ENCODE measurements around the gene DNHD1. TPM values are rescaled to one million over a fixed set of nuclear protein-coding genes. Genes with fewer than 3 reads are reported as not detected.

The DNHD1 gene
- total and polyA plus RNA-seq, 9 of the 15 experiments (the other 6 are each of a cell fraction or from before 2014, with no cell fraction given): 0.82 to 9.7 (median 3.8) TPM

- TF ChIP-seq KAT8 (IDR thresholded peaks at IDR 0.05; ENCODE audit: low read depth): no peak
- TF ChIP-seq THRB (CRISPR knock-in tag; conservative IDR thresholded peaks at IDR 0.05): no peak
- TF ChIP-seq CAMTA2 (CRISPR knock-in tag; conservative IDR thresholded peaks at IDR 0.05): no peak
- TF ChIP-seq ZNF318 (IDR thresholded peaks at IDR 0.05; ENCODE audit: borderline replicate concordance in 1 of 2, low read depth in 1 of 2): no peak
- peak; percentile 72 for TF ChIP-seq POLR2H (tag; IDR thresholded peaks at IDR 0.05; ENCODE audit: low read depth)
- TF ChIP-seq FUS (optimal IDR thresholded peaks at IDR 0.05; ENCODE audit: low read depth, low read length): no peak
- TF ChIP-seq CHD4 (IDR thresholded peaks at IDR 0.05; ENCODE audit: insufficient read depth, insufficient replicate concordance, low read depth, low read length, poor library complexity, severe bottlenecking): no peak
- no peak for TF ChIP-seq ETS2 (tag; IDR thresholded peaks at IDR 0.05; ENCODE audit: borderline replicate concordance, poor library complexity, severe bottlenecking)
- no peak for TF ChIP-seq IRF1 (CRISPR knock-in tag; IDR thresholded peaks at IDR 0.05; ENCODE audit: borderline replicate concordance)
- TF ChIP-seq HDAC6 (IDR thresholded peaks at IDR 0.05; ENCODE audit: low read depth, low read length): no peak
- peak; percentile 88 to 92 for TF ChIP-seq MNT (conservative IDR thresholded peaks at IDR 0.05)
- TF ChIP-seq FOXJ2 (tag; IDR thresholded peaks at IDR 0.05): no peak
Observed at GRCh38 chr11:6481012-6481923, 15.8 kb upstream of the DNHD1 start, which contains the start of the genes ARFIP2 and TIMM10B (continued).
